Middle frontal gyrus (tissue), 1 donor: ENCODE results near the gene RORC.

Experiments
- DNase-seq: peaks from one replicate; pipeline ENCODE4 v3.0.0-alpha.2; 2015; ENCODE audit warnings: low spot score; ENCODE audit errors: extremely low spot score

RORC gene

GRCh38 chr1:151849126-151849525 is 17.5 kb upstream of the RORC start:
- DNase-seq = no peak

DNA sequence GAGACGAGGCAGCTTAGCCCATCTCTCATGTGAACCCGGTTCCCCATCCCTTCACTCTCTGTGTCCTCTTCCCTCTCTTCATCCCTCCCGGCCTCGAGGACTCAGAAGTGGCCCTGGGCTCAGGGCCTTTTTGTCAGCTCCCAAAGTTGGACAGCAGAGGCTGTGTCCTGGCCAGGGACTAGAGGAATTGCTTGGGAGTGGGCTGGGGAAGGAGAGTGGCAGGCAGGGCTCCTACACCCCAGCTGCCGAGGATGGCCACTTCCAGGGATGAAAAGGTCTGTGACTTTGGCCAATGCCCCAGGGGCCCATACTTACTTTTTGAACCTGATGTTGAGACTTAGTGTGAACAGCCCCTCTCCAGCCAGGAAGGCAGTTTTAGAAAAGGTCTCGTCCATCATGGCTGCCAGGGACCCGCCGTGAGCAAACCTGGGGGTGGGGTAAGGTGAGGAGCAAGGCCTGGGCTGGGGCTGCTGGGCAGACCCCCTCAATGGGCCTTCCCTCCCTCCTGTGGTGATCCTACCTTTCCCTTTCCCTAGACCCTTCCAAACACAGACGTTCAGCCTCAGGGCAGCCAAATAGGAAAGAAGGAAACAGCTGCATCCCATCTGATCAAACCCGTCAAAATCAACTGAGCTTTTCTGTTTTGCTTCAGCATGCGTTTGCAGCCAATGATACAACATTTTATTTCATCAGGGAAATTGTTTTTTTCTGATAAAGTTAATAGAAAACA is 16.4 kb upstream of the RORC start:
- DNase-seq = no peak

GRCh38 chr1:151846686-151847237 is 15.2 kb upstream of the RORC start:
- no peak for DNase-seq

DNA sequence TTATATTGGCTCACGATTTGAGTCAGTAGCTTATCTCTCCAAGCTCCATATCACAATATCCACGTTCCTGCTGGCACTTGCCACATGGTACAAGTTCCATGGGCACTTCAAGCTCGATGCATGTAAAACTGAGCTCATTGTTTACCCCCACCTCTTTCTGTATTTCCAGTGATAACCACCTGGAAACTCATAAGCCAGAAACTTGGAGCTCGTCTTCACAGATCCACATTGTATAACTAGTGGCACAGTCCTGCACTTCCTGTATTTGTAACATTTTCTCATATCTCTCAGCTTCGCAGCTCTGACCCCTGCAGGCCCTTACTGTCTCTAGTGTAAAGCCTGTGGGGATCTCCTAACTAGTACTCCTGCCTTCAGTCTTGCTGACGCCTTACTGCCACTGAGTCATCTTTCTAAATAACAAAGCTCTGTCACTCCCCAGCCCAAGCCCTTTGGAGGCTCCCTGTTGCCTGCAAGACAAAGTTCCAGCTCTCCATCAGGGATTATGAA is 14.5 kb upstream of the RORC start:
- DNase-seq = no peak

- no peak for DNase-seq
Measured at GRCh38 chr1:151843398-151843797, 11.8 kb upstream of the RORC start.

DNA sequence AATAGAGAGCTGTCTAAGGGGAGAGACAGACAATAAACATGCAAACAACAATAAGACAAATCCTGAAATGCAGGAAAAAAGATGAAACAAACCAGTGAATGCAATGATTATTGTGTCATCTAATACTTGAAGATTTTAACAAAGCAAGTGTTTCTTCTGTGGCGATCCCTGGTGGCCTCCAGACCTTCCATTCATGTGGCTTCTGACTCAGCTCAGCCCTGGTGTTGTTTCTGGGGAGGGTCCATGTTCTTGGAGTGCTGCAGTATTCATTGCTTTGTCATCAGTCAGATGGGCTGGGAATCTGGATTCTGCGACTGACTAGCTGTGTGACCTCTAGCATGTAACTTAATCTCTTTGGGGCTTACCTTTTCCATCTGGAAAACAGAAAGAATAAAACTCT is 9.5 kb upstream of the RORC start:
- no peak for DNase-seq

DNA sequence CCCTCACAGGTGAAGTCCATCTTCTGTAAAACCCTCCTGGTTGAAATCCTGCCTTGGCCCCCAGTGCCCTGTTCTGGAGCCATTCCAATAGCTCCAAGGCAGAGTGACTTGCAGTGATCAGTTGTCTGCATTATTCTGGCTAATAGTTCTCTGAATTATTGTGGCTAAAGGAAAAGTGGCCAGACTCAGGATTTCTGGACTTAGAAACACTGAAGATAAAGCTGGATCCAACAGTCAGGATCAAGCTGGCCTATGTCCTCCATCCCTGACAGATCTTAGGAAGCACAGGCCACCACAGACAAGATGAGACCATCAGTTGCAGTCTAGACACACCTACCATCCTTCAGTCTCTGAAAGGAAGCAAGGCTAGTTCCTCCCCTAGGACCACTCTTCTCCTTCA is 8.8 kb upstream of the RORC start:
- DNase-seq = no peak

DNA sequence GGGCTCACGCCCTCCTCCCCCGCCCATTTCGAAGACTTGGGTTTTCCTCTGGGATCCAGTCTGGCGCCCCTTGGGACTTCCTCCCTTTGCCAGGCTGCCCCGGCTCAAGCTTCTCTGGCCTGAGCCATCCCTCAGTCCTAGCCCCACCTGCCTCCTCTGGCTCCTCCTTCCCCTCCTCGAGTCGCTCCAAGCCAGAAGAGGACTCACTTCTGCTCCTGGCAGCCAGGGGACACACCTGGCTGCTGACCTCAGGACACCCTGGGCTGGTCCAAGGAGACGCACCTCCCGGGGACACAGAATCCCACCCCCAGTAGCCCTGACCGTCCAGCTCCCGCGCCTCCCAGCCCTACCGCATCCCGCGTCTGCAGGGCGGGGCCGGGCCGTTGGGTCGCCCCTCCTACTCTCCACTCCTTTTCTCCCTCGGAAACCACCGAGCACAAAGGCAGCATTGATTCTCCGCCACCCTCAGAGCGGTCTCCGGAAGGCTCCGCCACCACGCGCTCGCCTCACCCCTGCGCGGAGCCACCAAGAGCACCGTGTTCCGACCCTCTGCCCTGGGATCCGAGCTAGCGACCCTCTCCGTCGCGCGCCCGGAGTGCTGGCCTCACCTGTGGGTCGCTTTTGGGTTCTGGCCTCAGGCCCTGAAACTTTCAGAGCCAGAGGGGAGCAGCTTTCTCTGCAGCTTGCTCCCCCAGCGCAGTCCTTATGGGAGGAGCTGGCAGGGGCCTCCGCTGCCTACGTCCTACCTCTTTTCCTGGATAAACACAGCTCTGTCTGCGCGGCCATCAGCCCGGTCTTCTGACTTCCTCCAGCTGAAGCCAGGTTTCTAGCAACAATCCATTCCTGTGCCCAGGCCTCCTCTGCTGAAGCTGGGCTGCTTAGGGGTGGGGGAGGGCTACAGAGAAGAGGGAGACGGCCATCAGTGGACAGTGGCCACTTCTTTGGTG is 8.1 kb upstream of the RORC start, which contains the start of gene C2CD4D:
TSS of gene C2CD4D (minus strand) at position 364 of the 947 bp plus-strand sequence. CDS start 831 bp downstream, outside the sequence.
- DNase-seq = peak; percentile 49

DNA sequence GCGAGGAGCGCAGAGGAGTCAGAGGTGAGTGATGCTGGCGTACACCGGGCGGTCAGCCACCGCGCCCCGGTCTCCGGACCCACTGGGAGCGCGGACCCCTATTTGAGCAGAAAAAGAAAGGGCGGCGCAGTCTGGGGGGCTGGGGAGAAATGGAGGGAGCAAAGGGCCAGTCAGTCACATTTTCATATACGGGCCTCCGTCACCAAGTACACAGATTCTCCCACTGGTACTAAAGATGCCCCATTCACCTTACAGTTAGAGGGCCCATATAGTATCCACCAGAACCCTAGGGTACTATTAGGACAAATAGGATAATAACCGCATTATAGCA is 7.4 kb upstream of the RORC start:
- no peak for DNase-seq

DNA sequence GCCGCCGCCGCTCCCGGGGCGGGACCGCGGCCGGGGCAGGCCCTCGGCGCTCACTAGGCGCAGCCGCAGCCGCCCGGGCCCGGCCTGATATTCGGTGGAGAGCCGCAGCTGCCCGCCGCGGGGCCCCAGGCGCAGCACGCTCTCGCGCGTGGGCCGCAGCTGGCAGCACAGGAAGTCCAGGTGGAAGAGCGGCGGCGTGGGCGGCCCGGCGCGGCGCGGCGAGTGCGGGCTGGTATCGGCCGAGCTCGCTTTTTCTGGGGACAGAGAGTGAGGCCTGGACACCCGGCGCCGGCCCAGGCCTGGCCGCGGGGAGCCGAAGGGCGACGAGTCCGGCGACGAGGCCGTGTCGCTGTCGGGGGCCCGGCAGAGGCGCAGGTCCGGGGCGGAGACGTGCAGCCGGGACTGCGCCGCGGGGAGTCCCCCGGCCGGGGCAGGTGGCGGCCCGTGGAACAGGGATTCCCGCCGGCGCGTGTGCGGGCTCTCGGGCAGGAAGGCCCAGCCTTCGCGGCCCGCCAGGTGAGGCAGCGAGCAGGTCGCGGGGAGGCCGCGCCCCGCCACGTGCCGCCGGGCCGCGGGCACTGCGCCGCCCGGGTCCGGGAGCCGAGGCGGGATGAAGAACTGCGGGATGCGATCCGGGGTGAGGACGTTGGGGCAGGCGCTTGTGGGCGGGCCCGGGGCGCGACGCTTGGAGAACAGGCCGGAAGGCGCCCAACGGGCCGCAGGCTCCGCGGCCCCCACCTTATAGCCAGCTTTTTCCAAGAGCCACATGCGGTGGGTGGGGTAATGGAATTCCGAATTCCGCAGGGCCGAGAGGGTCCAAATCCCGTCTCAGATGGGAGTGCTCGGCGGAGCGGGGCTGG is 6.8 kb upstream of the RORC start:
- DNase-seq = no peak

- DNase-seq = no peak
Measured at GRCh38 chr1:151837884-151838221, 6.3 kb upstream of the RORC start.

DNA sequence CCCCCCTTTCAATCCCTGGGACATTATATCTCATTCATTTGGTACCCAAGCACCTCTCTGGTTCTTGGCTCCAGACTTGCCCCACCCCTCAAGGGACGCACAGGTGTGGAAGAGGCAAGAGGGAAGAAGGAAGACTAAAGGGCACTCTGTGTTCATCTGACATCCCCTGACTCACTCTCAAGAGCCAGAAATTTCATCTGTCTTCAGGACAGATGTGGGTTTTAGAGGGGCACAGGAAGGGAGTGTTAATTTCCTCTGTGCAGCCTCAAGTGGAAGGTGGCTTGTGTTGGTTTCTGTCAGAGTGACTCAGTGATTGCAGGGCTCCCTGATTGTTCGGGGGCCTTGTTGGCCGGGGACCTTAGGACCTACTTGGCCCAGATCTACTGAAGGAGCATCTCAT is 5.6 kb upstream of the RORC start:
- DNase-seq = no peak

GRCh38 chr1:151835596-151835995 is 4.0 kb upstream of the RORC start:
- DNase-seq = no peak

- DNase-seq = no peak
Measured at GRCh38 chr1:151834239-151834638, 2.6 kb upstream of the RORC start.

DNA sequence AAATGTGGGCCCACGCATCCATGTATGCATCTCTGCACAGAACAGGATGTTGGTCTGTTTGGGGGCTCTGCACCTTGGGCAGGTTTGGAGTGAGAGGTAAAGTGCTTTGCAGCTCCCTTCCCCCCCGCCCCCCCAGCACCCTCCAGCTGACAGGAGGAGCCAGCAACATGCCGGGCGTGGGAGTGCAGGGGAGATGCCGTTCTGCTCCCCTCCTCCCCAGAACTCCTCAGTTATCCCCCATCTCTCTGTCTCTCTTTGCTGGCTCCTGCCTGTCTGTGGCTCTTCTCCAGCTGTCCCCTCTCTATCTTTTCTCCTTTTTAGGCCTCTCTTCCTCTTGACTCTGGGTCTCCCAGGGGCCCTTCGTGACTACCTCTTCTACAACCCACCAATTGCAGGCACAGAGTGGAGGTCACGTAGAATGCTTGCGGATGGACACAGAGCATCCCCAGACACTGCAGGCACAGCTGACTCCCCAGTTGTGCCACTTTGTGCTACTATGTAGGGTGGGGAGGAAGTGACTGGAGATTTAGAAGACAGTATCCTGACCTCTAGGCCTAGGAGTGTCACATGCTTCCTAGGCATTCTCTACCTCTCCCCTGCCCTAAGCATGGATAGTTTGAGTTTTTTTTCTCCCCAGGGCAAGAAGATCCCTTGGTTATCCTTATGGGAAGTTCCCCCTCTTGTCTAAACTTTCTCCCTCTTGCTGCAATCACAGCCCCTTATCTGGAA is 1.7 kb upstream of the RORC start:
- no peak for DNase-seq

GRCh38 chr1:151832318-151832980 is 847 bp upstream of the RORC start:
- DNase-seq = no peak

- no peak for DNase-seq
Measured at GRCh38 chr1:151831256-151831591, 378 bp downstream of the RORC start.

- DNase-seq = no peak
Measured at GRCh38 chr1:151830055-151830454, 1.5 kb downstream of the RORC start.

- DNase-seq = no peak
Measured at GRCh38 chr1:151829352-151830046, 2.1 kb downstream of the RORC start.

- DNase-seq = no peak
Measured at GRCh38 chr1:151828921-151829320, 2.7 kb downstream of the RORC start.
